K562 (cell line): ENCODE results near the gene NAV2. TPM values are rescaled to one million over a fixed set of nuclear protein-coding genes. Genes with fewer than 3 reads are reported as not detected.

Source experiments
- CHD4 ChIP-seq: fragments of 200-600 bp; sonication (generic); IDR thresholded peaks from 3 replicates; pipeline ENCODE4 v1.6.1; 2012; ENCODE audit warnings: low read depth, mild to moderate bottlenecking, mixed read lengths, low read length, inconsistent platforms; ENCODE audit not compliant: insufficient read depth, insufficient replicate concordance, poor library complexity, severe bottlenecking
- CUX1 ChIP-seq: fragments of 200-800 bp; sonication (Bioruptor generic); IDR thresholded peaks from 2 replicates; pipeline ENCODE4 v1.6.1; 2016; ENCODE audit warnings: missing genetic modification characterization, missing compliant biosample characterization
- DACH1 ChIP-seq: fragments of 450-650 bp; IDR thresholded peaks from 2 replicates; pipeline ENCODE4 v1.6.1; 2018; ENCODE audit not compliant: partially characterized antibody
- FOXK1 ChIP-seq: sonication (generic); formaldehyde crosslinking; IDR thresholded peaks from 2 replicates; pipeline ENCODE4 v1.8.0; 2022; ENCODE audit warnings: missing genetic modification reagents, mild to moderate bottlenecking, borderline replicate concordance
- KDM1A ChIP-seq, 2 experiments: fragments of 450-650 bp; IDR thresholded peaks; 2 replicates each; pipeline ENCODE4 v1.6.1; 2016; ENCODE audit warnings: mild to moderate bottlenecking in 2 of 2
- ZSCAN32 ChIP-seq: fragments of 450-650 bp; formaldehyde crosslinking; IDR thresholded peaks from 2 replicates; pipeline ENCODE4 v1.4.0; 2020; ENCODE audit warnings: mild to moderate bottlenecking, moderate library complexity
- polyA plus RNA-seq, 8 experiments: library from polyadenylated mRNA; depleted of rRNA in 4 of 8; stranded (reverse) in 5 of 8; unstranded in 3 of 8; fragments of >200 nt; fragmentation: Nextera tagmentation in 2 of 8; fragmentation: Illumina TruSeq in 1 of 8; extraction: Ambion mirVana in 2 of 8; extraction: Trizol in 1 of 8; gene quantifications; 2 replicates each; pipeline versions ENCODE4 v1.2.1 to v1.2.3, GENCODE V29; 2011 to 2014; ENCODE audit warnings: inconsistent platforms in 1 of 8, missing spikeins in 1 of 8
- total RNA-seq, 7 experiments: library from RNA; depleted of rRNA in 6 of 7; stranded (reverse); fragments of >200 nt in 6 of 7; fragmentation: Illumina TruSeq in 2 of 7; extraction: Trizol in 2 of 7; gene quantifications; 2 replicates each; pipeline versions ENCODE4 v1.2.1 to v1.2.3, GENCODE V29; 2011 to 2021; ENCODE audit warnings: low replicate concordance in 1 of 7

Gene NAV2
- total and polyA plus RNA-seq, 9 of the 15 experiments (the other 6 are each of a cell fraction or from before 2014, with no cell fraction given), result 0.03 to 0.35 (median 0.05) TPM

- TF ChIP-seq CUX1 (CRISPR knock-in tag) (no peak), ZSCAN32 (CRISPR knock-in tag) (no peak), CHD4 (no peak), DACH1 (no peak), KDM1A (IDR thresholded peaks at IDR 0.05) (no peak), FOXK1 (CRISPR knock-in tag) (no peak)
- TF ChIP-seq, all 486 proteins: peak for 0
Observed at GRCh38 chr11:19963697-19964387, 251.2 kb downstream of the NAV2 start (continued).
